Stimulated activated CD8-positive, alpha-beta memory T cell treated with anti-CD3 and anti-CD28 coated beads, Interleukin-15, amount 100 ng/mL, for 48 hours (primary cell): ENCODE results near the gene VPS25.
A peak's percentile ranks its signal among the peaks of the same experiment; 100 is the strongest.

Source experiments
- DNase-seq, 2 donors: peaks; one replicate each; pipeline ENCODE4 v3.0.0-alpha.2; 2020; ENCODE audit warnings: low read depth in 2 of 2

The VPS25 gene

GRCh38 chr17:42795465-42795864 is 22.2 kb downstream of the VPS25 start:
- DNase-seq = no peak

GRCh38 chr17:42796066-42796758 is 23.0 kb downstream of the VPS25 start:
- no peak for DNase-seq

DNA sequence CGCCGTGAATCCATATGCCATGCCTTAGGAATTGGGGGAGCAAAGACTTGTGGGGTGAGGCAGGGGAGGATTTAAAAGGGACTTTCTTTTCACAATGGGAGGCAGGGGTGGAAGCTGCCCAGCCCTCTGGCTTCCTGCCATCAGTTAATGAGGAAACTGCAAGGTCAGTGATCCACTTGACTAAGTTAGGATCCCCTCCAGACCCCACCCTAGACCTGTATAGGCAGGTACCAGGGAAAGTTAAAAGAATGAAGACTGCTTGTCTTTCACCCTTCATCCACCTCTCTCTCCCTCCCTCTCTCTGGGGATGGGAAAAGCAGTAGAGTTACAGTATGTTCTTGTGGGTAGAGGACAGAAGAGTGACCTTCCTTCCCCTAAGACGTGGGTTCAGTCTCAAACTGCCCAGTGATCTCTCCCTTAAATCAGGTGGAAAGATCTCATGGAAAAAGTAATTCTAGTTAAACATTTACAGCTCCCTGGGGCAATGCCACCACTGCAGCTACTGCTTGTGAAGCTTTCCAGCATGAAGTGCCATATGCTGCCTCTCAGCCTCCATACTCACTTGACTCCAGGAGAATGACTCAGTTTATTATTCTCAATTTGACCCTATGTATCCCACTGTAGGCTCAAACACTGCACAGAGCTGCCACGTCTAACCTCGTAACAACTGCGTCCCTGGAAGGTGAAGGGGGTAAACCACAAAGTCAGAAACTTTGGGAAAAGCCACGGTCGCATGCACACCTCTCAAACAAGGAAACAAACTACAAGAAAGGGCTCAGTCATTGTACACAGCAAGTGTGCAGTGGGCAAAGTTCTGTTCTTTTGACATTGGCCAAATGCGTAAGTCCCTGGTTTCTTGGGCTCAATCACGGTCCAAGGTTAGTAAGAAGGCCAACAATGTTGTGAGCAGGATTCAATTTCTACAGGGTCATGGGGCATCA is 24.1 kb downstream of the VPS25 start:
- DNase-seq = no peak

DNA sequence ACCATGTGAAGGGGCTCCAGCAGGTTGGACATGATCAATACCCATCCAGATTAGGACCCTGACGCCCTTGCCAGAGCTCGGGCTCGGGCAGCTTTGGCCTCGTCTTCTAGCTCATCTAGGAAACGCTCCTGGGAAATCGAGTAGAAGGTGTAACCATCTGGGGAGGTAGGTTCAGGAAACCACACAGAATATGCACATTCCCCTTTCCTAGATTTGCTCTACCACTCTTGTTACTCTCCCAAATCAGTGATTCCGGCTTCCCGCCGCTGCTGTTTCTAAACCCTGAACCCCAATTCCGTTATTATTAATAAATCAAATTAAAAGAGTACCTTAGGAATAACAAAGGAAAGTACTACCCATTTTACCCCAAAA is 24.7 kb downstream of the VPS25 start:
- DNase-seq = no peak

DNA sequence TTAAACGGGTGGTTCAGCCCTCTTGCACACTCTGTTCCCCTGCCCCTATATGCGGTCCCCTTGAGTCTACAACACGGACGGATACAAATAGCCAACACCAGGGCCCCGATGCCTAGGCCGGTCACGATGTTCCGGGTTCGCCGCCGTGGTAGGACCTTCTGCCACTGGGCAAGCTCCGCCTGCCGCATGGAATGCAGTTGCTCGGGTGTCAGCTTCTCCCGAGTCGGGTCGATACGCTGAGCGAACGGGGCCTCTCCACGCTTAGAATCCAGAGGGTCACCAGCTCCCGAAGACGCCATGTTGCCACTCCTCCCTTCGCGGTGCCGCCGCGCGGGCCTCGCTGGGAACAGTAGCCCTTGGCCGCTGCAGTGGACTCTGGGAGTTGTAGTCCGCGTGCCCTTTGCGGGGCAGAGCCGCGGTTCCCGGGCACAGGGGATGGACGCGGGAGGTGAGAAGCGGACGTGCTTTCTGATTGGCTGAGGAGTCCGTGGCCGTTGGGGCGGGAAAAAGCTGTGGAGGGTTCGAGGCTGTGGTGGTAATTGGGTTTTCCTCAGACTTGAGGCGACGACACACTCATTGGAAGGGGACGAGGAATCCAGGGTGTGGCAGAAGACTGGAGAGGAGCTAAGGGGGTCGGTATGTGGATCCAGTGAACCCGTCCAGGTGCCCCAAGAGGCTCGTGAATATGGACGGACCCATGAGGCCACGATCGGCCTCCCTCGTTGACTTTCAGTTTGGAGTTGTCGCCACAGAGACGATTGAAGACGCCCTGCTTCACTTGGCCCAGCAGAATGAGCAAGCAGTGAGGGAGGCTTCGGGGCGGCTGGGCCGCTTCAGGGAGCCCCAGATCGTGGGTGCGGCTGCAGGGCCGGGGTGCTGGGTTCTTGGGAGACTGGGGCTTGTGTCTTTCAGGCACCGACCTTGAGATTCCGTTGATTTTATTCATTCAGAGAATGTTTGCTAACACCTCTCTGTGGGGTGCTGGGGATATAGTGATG is 25.4 kb downstream of the VPS25 start, which contains the start of the genes CNTD1 and COA3:
Gene CNTD1, plus strand, starts transcription at position 479 of the 998 bp plus-strand sequence. Its CDS starts 207 bp downstream, at position 686.
Gene COA3, minus strand, starts transcription at position 322 of the 998 bp plus-strand sequence. Its CDS starts 23 bp downstream, at position 299.
- peak; percentile 74 to 79 for DNase-seq

DNA sequence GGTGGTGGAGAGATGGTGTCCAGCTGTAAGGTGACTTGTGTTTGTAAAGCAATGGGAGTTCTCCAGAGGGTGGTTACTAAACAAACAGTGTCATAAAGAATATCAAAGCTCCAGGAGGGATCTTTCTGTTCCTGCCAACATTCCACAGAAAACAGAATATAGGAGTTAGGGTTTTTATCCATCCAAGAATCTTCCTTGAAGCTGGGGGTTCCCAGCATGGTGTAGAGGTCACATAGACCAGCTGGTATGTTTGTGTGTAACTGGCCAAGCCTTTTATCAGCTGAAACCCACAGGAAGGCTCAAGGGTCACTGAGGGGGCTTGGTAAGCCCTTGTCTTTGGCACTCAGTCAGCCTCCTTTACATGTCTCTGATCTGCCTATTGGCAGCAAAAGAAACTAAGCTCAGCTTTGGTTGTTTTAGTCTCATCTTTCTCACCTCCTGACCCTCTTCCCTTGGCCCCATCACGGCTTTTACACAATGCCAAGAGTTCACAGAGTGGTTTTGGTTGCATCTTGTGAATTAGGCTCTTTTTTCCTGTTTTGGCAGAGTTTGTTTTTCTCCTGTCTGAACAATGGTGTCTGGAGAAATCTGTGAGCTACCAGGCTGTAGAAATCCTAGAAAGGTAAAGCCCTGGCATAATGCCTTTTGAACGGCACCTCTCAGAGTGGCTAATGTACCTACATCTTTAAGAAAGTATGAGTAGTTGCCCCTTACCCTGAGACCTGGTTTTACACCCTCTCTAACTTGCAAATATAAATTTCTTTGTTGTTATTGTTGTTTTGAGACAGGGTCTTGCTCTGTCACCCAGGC is 30.0 kb downstream of the VPS25 start:
- no peak for DNase-seq

GRCh38 chr17:42804918-42805367 is 31.7 kb downstream of the VPS25 start:
- DNase-seq = no peak

DNA sequence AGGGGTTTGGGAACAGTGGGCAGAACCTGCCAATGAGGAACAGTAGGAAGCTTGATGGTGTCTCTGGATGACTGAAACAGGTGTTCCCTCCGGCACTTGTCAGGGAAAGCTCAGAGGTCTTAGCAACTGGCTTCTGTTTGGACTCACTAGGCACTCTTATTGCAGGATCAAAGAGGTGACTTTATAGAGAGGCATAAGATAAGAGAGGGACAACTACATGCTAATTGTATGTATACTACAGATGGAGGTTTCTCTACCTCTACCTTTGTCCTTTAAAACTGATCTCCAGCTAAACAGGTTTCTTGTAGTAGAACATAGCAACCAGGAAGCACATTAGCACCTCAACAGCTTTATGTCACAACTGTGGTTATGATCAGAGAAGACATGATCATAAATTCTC is 33.0 kb downstream of the VPS25 start:
- DNase-seq = no peak

- no peak for DNase-seq
These were observed 36.0 kb downstream of the VPS25 start for GRCh38 chr17:42809250-42809649.

GRCh38 chr17:42814633-42815399 is 41.6 kb downstream of the VPS25 start:
- DNase-seq = no peak

GRCh38 chr17:42817866-42818265 is 44.6 kb downstream of the VPS25 start:
- DNase-seq = no peak

- DNase-seq = no peak
These were observed 45.1 kb downstream of the VPS25 start for GRCh38 chr17:42818379-42818778.

- DNase-seq = peak; percentile 44 to 47
These were observed 46.8 kb downstream of the VPS25 start for GRCh38 chr17:42819939-42820535.

DNA sequence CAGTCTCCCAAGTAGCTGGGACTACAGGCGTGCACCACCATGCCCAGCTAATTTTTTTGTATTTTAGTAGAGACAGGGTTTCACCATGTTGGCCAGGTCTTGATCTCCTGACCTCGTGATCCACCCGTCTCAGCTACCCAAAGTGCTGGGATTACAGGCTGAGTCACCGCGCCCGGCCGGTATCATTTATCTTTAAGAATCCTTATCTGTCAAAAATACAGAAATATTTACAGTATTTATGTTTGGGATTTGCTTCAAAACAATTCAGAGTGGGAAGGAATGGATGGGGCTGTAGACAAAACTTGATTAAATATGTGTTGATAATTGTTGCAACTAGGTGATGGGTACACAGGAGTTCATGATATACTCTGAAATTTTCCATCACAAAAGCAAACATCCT is 47.9 kb downstream of the VPS25 start:
- no peak for DNase-seq

DNA sequence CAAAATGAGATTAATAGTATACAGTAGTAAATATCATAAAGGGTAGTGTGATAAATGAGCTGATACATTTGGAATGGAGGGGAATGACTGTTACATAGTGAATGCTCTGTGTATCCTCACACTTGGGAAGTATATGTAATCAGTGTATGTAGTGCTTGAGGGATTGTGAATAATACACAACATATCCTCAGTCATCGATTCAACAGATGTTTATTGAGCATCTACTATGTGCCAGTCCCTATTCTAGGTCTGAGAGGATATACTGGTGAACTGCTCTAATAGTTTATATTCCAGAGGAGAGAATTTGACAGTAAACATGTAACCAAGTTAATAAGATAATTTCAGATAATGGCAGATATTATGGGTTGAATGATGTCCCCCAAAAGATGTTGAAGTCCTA is 54.2 kb downstream of the VPS25 start:
- DNase-seq = no peak
